Activated CD4-positive, alpha-beta memory T cell treated with anti-CD3 and anti-CD28 coated beads, Interleukin-2, amount 10 ng/mL, durations not matched to agents 7 days and 5 days (primary cell): ENCODE data around the gene ADAM29. TPM values are rescaled to one million over a fixed set of nuclear protein-coding genes. Genes with fewer than 3 reads are reported as not detected.
"Not testable (repeated sequence)": the region's sequence is repeated elsewhere in the genome, so short reads cannot be mapped to it uniquely, and the experiment has no call there.

Experiments used
- CTCF ChIA-PET: fragments of 350-600 bp; sonication (Branson Sonifier 250); formaldehyde crosslinking; loops from one replicate; lab custom pipeline; 2021; ENCODE audit warnings: antibody characterized with exemption, inconsistent platforms; lab: Charles Lee
- POLR2A ChIA-PET: fragments of 350-600 bp; sonication (Branson Sonifier 250); formaldehyde crosslinking; loops from one replicate; lab custom pipeline; 2021; ENCODE audit warnings: antibody characterized with exemption; lab: Charles Lee
- DNase-seq: peaks from one replicate; pipeline ENCODE4 v3.0.0-alpha.2; 2020
- H3K27ac Mint-ChIP-seq: one replicate; pipeline ENCODE4 v1.8.0; 2021; ENCODE audit warnings: mild to moderate bottlenecking, mixed read lengths
- H3K27me3 Mint-ChIP-seq: one replicate; pipeline ENCODE4 v1.8.0; 2021; ENCODE audit warnings: mixed read lengths
- H3K36me3 Mint-ChIP-seq: one replicate; pipeline ENCODE4 v1.8.0; 2021; ENCODE audit warnings: low read depth, mixed read lengths
- H3K4me1 Mint-ChIP-seq: one replicate; pipeline ENCODE4 v1.8.0; 2021; ENCODE audit warnings: mixed read lengths
- H3K4me3 Mint-ChIP-seq: one replicate; pipeline ENCODE4 v1.8.0; 2021; ENCODE audit warnings: mild to moderate bottlenecking, mixed read lengths
- H3K9me3 Mint-ChIP-seq: one replicate; pipeline ENCODE4 v1.8.0; 2021; ENCODE audit warnings: mixed read lengths
- total RNA-seq, 2 experiments: library from RNA; stranded (reverse); gene quantifications; one replicate each; pipeline ENCODE4 v1.2.3, GENCODE V29; 2021

ADAM29 gene
- total RNA-seq, 2 experiments from 2014 or later = not detected

DNA sequence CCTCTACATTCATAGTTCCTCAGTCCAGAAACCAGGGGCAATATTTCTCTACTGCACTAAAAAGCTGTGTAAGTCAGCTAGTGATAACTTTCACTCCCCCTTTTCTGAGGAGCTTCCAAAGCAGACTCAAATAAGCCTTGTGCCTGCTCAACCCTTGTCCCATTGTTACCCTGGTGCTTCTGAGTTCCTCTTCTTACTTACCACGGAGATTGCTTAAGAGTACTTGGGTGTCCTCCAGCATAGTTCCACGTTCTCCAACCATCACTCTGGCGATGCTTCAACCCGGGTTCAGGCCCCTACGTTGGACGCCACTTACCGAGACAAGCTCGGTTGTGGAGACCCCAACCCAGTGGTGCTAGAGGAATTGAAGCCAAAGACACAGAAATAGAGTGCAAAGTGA, 71.6 kb downstream of the ADAM29 start:
- POLR2A ChIA-PET = no interaction called here
- Mint-ChIP-seq H3K36me3 (no peaks in the 10 kb centered on the region), H3K4me3 (no peak overlapping the region), H3K27me3 (no peaks in the 10 kb centered on the region), H3K27ac (no peak overlapping the region), H3K9me3 (peaks cover 12% of the 10 kb centered on the region), H3K4me1 (no peaks in the 10 kb centered on the region)
- no peak for DNase-seq
- CTCF ChIA-PET = no interaction called here

DNA sequence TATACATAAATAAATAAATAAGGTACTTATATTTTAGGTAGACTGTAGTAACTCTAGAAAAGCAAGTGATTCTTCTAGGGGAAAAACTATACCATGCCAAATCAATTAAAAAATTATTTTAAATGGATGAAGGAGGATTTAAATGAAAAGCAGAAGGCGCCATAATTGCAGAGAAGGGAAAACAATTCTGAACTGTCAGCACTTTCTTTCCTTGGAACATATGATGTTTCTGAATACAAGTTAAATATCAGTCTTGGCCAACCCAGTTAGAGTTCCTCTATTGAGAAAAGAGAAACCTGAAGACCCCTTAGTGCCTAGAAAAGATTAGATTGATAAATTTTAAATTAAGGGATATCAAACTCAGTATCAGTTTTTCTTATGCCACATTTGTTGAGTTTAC, 75.8 kb downstream of the ADAM29 start:
- DNase-seq = no peak
- ChIA-PET POLR2A (no interaction called here), CTCF (no interaction called here)
- H3K36me3 Mint-ChIP-seq = no peaks in the 10 kb centered on the region
- H3K4me1 Mint-ChIP-seq = no peaks in the 10 kb centered on the region
- H3K27ac Mint-ChIP-seq = no peak overlapping the region
- H3K9me3 Mint-ChIP-seq = peaks cover 5% of the 10 kb centered on the region
- H3K4me3 Mint-ChIP-seq = no peak overlapping the region
- no peaks in the 10 kb centered on the region for H3K27me3 Mint-ChIP-seq

GRCh38 chr4:174996079-174996478, 77.9 kb downstream of the ADAM29 start:
- Mint-ChIP-seq H3K36me3 (no peaks in the 10 kb centered on the region), H3K4me3 (no peak overlapping the region), H3K27me3 (no peaks in the 10 kb centered on the region), H3K9me3 (no peaks in the 10 kb centered on the region), H3K27ac (no peak overlapping the region), H3K4me1 (no peaks in the 10 kb centered on the region)
- ChIA-PET CTCF (no interaction called here), POLR2A (no interaction called here)
- DNase-seq = no peak

- H3K4me1 Mint-ChIP-seq = no peaks in the 10 kb centered on the region
- H3K4me3 Mint-ChIP-seq = no peak overlapping the region
- DNase-seq = no peak
- no peak overlapping the region for H3K27ac Mint-ChIP-seq
- H3K36me3 Mint-ChIP-seq = no peaks in the 10 kb centered on the region
- CTCF ChIA-PET = no interaction called here
- POLR2A ChIA-PET = no interaction called here
- no peaks in the 10 kb centered on the region for H3K27me3 Mint-ChIP-seq
- H3K9me3 Mint-ChIP-seq = no peaks in the 10 kb centered on the region
These were observed 81.2 kb downstream of the ADAM29 start for GRCh38 chr4:174999407-174999806.

DNA sequence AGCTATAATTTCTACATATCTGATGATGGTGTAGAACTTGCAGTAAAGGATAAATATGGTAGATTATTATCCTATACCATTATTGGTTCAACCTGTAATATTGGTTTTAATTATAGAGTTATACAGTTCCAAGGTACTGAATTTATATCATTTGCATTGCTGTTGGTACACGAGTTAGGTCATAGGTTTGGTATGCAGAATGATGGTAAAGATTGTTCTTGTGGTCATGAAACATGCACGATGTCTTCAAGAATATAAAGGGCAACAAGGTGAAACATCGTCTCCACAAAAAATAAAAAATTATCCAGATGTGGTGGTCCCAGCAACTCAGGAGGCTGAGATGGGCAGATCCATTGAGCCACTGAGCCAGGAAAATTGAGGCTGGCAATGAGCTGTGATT, 99.6 kb downstream of the ADAM29 start:
- no peak overlapping the region for H3K27ac Mint-ChIP-seq
- POLR2A ChIA-PET = no interaction called here
- CTCF ChIA-PET = no interaction called here
- no peak for DNase-seq
- no peaks in the 10 kb centered on the region for H3K36me3 Mint-ChIP-seq
- H3K4me3 Mint-ChIP-seq = no peak overlapping the region
- H3K9me3 Mint-ChIP-seq = peaks cover 8% of the 10 kb centered on the region
- H3K4me1 Mint-ChIP-seq = no peaks in the 10 kb centered on the region
- no peaks in the 10 kb centered on the region for H3K27me3 Mint-ChIP-seq

GRCh38 chr4:175019447-175019846, 101.3 kb downstream of the ADAM29 start:
- POLR2A ChIA-PET, H3K4me1 Mint-ChIP-seq, CTCF ChIA-PET, H3K27ac Mint-ChIP-seq, DNase-seq, H3K4me3 Mint-ChIP-seq, H3K36me3 Mint-ChIP-seq, H3K9me3 Mint-ChIP-seq, H3K27me3 Mint-ChIP-seq: not testable (repeated sequence)

Other genes starting within 250 kb of the ADAM29 start
- gene GLRA3, start 89.1 kb upstream of the ADAM29 start, total RNA-seq = not detected